ENCODE measurements around the gene VPS13D.

GRCh38 chr1:12275370-12275769, 45.5 kb downstream of the VPS13D start:
- TF ChIP-seq POLR2A (IDR thresholded peaks at IDR 0.05) = no peak
- peak; percentile 14 to 53 (median 30) for TF ChIP-seq CTCF (IDR thresholded peaks at IDR 0.05)

Measured in Peyer's patch (tissue), 4 donors.